HTR-8/SVneo (cell line): ENCODE data around the gene IRX5.

Experiments
- DNase-seq: peaks from one replicate; pipeline ENCODE4 v3.0.0; 2011; ENCODE audit warnings: low spot score, mixed read lengths; ENCODE audit not compliant: insufficient read length
- FAIRE-seq: peaks from 2 replicates; lab custom pipeline; 2011; peaks lifted over from hg19 to GRCh38; lab: Jason Lieb, UNC

Gene IRX5

DNA sequence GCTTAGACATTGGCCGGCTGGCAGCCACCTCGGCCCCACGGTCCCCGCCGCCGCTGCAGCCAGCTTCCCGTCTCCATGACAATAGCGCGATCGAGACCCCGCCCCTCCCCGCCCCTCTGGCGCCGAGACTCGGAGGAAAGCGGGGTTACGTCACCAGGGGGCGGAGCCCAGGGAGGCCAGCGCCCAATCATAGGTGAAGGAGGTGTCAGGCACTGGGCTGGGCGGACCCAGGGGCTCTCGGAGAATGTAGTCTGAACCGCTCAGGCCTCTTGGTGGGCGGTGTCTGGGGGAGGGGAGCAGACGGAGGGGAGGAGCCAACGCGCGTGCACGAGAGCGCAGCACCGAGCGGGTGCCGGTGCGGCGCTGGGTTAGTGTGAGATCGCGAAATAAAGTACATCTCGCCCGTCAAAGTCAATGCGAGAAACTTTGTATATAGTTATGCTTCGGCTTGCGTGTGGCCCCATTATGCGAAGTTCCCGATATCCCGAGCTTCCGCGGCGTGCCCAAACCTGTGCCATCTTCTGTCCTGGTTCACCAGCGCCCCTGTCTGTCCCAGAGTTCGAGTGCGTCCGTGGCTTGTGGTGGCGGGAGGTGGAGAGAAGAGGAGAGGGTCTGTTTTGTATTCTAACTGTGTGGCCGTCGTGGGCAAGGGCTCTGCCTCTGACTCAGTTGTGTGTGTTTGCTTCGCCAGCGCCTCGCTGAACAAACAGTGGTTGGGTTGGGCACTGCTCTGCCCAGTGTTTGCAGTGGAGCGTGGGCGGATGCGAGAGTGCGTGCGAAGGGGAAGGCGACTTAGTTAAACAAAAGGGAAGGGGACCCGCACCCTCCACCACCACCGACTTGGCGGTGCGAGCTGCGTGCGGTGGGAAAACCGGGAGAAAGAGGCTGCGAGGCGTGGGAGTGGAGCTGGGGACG lies 1.3 kb upstream of the IRX5 start:
- FAIRE-seq, result no peak
- DNase-seq, result no peak

DNA sequence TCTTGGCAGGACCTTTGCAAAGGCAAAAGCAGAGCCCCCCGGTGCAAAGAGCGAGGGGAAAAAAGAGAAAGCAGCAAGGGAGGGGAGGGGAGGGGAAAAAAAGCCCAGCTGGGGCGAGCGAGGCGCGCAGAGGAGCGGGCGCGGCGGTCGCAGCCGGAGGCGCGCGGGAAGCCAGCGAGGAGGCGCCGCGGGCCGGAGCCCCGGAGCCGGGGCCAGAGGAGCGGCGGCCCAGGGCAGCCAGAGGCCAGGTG lies 129 bp downstream of the IRX5 start:
- DNase-seq (no peak), FAIRE-seq (no peak)

DNA sequence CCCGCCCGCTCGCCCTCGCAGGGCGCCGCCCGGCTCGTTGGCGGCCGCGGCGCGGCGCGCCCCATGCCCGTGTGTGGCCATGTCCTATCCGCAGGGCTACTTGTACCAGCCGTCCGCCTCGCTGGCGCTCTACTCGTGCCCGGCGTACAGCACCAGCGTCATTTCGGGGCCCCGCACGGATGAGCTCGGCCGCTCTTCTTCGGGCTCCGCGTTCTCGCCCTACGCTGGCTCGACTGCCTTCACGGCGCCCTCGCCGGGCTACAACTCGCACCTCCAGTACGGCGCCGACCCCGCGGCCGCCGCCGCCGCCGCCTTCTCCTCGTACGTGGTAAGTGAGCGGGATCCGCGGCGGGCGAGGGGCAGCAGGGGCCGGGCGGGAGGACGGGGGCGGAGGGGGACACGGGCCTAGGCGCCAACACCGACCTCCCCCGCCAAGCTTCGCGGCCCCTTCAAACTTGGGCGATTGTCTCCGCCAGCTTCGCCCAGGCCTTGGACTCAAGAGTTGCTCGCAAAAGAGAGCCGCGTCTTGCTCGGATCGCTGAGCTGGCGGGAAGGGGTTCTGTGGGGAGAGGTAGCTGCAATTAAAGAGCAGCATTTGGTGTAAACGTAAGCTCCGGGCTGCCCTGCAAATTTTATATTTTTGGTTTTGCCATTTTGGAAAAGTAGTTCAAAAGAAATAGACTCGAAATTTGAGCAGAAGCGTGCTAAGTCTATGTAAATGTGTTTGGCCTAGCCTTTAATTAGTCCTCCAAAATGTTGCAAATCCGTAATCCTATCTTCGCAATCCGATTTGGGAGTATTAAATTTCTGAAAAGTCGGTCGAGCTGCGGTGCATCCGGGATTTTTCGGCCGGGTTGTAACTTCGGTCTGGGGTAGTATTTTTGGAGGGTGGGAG lies 702 bp downstream of the IRX5 start:
- DNase-seq, result no peak
- FAIRE-seq, result no peak

DNA sequence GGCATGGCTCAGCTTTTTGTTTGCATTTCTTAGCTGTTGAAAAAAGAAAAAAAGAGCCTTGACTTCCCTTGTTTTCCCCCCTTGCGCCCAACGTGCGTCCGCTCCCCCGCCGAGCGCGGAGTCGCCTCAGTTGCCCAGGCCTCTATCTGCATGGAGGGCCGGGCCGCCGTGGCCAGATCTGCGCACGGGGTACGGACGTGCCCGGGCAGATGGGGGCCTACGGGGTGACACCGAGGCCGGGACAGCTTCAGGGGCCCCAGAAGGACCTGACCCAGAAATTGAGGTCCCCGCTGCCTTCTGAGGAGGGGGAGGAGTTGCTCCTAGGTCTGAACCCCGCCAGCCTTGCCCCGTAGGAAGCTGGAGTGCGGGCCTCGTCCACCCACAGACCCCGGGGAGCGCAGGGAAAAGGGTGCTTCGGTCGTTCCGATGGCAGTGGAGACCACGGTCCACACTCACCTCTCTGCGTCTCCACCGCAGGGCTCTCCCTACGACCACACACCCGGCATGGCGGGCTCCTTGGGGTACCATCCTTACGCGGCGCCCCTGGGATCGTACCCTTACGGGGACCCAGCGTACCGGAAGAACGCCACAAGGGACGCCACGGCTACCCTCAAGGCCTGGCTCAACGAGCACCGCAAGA lies 1.5 kb downstream of the IRX5 start:
- DNase-seq (no peak), FAIRE-seq (no peak)

DNA sequence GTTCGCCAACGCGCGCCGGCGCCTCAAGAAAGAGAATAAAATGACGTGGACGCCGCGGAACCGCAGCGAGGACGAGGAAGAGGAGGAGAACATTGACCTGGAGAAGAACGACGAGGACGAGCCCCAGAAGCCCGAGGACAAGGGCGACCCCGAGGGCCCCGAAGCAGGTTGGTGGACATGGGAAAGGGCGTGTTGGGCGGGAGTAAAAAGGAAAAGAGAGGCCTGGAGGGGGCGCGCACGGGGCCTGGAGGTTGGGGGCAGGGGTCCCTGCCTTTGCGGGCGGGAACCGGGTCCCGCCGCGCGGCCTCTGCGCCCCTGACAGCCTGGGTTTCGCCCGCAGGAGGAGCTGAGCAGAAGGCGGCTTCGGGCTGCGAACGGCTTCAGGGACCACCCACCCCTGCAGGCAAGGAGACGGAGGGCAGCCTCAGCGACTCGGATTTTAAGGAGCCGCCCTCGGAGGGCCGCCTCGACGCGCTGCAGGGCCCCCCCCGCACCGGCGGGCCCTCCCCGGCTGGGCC lies 2.1 kb downstream of the IRX5 start:
- no peak for DNase-seq
- no peak for FAIRE-seq

DNA sequence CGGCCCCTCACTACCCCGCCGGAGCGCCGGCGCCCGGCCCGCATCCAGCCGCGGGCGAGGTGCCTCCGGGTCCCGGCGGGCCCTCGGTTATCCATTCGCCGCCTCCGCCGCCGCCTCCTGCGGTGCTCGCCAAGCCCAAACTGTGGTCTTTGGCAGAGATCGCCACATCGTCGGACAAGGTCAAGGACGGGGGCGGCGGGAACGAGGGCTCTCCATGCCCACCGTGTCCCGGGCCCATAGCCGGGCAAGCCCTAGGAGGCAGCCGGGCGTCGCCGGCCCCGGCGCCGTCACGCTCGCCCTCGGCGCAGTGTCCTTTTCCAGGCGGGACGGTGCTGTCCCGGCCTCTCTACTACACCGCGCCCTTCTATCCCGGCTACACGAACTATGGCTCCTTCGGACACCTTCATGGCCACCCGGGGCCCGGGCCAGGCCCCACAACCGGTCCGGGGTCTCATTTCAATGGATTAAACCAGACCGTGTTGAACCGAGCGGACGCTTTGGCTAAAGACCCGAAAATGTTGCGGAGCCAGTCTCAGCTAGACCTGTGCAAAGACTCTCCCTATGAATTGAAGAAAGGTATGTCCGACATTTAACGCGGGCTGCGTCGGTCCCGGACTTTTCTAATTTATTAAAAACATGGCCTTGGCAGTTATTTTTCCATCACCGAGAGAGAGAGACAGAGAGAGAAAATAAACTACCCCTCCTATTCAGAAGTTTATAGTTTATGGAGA lies 2.8 kb downstream of the IRX5 start:
- DNase-seq (no peak), FAIRE-seq (no peak)

DNA sequence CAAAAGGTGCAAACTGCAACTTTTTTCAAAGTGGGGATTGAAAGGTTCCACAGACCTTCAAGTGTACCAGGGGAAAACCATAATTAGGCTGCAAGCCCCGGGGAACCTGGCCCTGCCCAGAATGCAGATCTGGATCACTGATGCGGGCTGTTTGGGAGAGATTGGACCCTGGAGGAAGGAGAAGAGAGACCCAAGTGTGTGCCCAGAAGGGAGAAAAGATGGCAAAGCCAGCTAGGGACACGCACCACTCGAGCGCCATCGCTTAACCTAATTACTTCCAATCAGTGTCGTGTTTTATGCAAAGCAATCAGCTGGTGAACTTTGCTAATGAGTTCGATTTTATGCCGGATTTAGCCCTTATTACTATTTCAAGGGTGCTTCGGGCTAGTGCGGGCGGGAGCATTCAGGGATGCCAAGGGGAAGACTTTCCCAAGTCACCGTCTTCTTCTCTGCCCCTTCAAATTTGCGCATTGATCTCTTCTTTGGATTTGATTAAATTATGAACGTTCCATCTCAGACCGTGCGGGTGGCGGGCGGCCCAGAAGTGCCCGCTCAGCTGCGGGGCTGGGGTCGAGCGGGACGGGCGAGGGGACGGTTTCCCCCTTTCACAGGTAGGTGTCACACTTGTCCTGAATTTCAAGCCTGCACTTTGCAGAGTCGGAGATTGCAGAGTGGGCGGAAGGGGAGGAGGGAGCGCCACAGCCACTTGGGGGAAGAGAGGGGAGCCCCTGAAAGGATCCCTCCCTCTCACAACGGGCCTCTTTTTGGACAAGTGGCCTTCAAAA lies 4.0 kb downstream of the IRX5 start:
- DNase-seq, result no peak
- no peak for FAIRE-seq

DNA sequence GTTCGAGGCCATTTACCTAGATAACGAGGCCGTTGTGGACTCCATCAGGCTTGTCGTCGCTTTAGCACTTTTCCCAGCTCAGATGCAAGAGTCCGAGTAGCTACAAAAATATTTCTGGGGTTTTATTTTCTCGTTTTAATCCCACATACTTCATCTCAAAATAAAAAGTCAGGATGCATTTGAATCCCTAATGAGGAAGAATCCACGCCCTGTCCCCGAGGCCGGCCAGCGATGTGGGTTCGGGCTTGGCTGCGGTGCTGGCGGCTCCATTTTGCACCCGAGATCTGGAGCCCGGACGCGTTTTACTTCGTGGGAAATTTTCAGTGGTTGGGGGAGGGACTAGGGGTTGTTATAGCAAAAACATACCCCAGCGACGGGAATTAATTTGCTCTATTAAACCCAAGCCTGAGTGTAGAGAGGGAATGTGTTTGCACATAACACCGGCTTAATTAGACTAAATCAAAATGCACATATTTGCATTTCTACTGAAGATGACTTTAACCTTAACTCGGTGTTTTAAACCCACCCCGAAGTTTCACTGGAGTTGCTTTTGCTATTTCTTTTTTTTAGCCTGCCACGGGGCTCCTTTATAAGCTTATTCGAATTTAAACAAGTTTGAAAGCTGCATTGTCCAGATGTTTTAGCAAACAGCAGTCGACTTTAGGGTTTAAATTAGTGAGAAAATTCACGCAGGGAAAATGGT lies 4.8 kb downstream of the IRX5 start:
- no peak for DNase-seq
- FAIRE-seq, result no peak

DNA sequence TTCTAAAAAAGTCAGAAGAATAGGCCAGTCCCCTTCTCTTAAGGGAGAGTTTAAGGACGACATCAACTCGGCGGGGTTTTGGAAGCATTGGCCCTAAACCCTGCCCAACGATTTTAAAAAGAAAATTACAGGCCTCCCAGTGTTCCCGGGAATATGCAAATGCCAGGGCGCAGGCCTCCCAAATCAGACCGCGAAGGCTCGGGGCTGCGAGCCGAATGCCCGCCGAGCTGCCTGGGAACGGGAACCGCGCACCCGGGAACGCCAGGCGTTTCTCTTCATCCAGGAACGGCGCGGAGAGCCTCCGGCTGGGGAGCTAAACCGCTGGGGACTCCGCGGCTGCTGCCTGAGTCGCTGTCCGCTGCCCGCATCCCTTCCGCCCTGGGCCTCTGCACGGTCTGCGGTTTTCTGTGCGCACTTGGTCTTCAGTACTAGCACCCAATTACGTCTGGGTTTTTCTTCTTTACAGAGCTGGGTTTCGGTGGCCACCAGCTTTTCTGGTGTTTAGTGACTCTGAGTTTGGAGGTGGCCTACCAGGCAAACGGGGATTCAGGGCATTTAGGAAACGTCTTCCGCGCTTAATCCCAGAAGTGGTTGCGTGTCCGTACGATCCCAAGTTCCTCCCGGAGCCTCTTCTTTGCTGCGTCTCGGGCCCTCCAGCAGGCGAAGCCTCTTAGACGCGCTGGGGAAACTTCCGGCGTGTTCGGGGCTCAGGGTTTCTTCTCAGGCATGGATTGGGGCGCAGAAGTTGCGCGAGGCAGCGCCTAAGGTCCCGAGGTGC lies 5.7 kb downstream of the IRX5 start:
- FAIRE-seq (no peak), DNase-seq (no peak)

DNA sequence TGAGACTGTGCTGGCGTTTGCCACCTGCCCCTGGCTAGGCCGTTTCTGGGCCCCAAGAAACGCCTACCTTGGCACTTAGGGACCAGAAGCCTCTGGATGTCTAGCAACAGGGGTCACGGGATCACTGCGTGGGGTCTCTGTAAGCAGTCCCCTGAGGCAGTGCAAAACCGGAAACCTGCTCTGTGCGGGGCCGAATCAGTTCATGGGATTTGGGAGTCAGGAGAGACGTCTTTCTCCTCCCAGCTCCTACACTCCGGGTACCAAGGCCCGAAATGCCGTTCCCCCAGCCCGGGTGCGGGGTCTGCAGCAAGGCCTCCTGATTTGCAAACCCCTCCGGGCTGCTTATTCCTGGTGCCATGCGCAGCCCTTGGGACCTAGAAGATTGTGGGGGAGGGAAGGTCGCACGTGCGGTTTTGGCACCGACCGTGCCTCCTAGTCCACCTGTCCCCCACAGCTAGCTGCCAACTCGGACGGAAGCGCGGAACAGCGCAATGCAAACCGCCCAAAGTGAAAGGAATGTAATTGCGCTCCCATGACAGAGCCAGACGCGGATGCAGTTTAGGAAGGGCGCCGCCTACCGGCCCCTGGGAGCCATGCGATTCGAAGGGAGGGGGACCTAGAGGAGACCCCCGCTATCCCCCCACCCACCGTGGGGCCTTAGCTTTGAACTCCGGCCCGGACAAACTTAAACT lies 6.5 kb downstream of the IRX5 start:
- FAIRE-seq (no peak), DNase-seq (no peak)

DNA sequence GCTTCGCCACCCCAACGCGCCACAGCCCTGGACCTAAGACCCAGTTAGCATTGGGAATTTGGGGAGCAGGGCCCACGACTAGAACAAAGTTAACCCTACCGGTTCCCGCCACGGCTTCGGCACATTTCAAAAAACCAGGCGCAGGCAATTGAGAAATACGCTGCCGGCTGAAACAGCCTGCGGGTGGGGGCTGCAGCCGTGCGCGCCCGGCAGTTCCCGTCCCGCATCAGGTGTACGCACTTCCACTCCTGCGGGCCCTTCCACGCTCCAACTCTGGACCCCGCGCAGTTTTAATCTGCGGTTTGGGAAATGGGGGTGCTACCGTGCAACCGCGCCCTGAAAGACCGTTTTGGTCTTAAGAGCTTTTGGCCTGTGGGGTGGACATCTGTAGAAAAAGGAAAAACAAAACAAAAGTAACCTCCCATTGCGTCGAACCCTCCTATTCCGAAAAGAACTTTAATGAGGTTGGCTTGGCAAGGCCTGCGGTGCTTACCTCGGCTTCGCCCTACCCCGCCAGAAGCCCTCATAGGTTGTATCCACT lies 7.1 kb downstream of the IRX5 start:
- DNase-seq (no peak), FAIRE-seq (no peak)

DNA sequence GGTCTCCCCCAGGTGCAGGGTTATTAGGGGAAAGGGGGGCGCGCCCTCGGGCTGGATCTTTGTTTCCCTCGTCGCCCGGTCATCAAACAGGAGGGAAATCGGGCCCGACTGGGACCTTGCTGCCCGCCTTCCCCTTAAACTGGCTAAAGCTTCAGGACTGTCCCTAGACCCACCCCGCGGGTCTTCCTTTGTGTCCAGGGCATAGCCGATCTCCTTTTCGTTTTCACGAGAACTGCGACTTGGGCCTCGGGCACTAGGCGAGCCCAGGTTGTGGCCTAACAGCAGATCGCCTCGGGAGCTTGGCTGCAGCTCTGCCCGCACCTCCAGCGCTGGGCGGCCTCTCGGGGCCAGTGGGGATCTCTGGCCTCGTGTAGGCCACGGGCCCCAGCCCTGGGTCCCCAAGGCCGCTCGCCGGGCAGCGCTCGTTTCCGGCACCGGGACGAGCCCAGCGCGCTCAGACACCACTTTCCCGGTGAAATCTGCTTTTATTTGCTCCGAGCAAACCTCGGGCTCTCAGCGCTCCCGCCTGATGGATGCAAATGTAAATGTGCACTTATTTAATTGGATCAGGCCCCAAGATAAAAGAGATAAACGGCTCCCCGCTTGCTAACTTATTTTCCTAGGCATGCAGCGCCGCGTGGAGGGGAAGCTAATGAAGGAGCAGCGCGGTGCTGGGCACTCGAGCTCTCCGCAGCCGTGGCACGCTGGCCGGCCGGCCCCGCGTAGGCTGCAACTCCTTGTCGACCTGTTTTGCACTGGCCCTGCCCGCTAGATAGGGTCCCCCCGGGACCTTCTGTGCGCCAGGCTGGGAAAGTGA lies 7.8 kb downstream of the IRX5 start:
- FAIRE-seq (no peak), DNase-seq (no peak)

DNA sequence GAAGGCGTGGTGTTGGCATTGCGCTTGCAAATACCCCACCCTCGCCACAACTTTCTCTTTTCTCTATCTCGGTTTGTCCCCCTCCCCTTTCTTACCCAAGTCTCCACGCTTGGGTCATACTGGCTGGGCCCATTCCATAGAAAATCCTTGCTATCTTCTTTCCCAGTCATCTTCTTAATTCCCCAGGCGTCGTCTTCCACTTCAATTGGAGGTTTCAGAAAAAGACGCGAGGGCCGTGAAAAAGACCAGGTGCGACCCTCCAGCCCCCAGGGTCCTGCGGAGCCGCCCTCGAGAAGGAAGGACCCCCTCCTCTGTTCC lies 8.3 kb downstream of the IRX5 start:
- no peak for FAIRE-seq
- DNase-seq, result no peak

DNA sequence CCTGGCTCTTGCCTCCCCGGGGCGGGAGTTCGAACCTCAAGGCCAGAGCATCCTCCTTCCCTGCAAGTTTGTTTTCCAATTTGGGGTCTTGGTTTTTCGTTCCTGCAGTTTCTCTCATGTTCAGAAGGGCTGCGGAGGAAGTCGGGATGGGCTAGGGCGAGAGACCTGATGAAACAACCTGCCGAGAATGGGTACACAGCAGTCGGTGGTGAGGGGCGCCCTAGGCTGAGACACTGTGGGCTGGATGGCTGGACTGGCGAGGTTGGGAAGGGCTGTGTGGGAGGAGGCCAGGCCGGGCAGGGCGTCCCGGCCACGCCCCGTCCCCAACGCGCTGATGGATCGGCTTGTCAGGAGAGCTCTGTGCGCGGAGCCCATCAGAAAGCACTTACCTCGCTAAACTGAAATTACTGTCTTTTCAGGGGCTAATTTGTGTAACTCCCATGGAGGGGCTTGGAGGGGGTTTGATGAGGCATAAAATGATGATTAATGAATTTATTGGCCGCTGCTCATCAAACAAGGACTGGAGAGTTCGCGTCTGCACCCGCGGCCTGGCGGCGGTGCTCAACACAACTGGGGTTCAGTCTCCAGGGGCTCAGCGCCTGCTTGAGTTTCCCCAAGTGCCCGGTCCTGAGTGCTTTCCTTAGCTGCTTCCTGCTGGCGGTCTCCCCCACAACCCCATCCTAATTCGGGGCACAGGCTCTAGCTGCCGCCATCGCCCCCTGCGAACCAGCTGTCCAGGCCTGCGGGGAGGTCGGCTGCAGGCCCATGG lies 9.0 kb downstream of the IRX5 start:
- FAIRE-seq (no peak), DNase-seq (no peak)

DNA sequence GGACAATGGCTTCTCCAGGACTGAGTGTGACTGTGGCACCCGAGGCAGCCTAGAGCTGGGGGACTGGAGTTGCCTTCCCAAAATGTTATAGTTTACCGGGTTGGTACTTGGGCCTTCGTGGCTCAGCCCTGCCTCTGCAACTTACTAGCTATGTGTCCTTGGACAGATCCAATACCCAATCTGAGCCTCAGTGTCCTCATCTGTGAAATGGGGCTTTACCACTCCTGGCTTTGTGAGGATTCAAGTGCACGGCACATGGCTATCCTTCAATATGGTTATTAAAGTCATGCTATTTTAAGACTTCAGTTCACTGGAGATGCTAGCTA lies 9.6 kb downstream of the IRX5 start:
- no peak for DNase-seq
- no peak for FAIRE-seq

DNA sequence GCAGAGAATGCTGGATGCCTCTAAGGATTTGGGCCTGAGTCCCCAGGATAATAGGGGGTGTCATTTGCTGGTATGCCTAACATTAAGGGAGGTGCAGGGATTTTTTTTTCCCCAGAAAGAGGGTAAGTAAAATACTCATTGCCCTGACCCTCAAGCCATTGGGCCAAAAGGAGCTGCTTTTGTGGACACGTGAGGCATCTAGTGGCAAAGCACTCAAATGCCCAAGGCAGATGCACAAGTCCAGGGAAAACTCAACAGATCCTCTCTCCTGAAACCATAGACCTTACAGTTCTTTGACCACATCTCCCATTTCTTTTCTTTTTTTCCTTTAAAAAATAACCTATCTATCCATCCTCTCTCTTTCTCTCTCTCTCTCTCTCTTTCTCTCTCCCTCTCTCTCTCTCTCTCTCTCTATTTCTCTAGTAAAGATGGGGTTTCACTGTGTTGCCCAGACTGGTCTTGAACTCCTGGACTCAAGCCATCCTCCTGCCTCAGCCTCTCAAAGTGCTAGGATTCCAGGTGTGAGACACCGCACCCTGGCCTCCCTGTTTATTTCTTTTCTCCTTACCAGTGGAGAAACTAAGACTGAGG lies 11.8 kb downstream of the IRX5 start:
- FAIRE-seq, result no peak
- DNase-seq, result no peak
